Stimulated activated CD4-positive, alpha-beta T cell treated with anti-CD3 and anti-CD28 coated beads, TNF-alpha, amount 100 ng/mL, for 4 hours (primary cell): ENCODE results near the gene LACTB.

Experiments used
- DNase-seq, 3 experiments: peaks; one replicate each; pipeline ENCODE4 v3.0.0-alpha.2; 2020; ENCODE audit warnings: low read depth in 3 of 3

The LACTB gene

GRCh38 chr15:63121382-63122001, at the start of gene LACTB:
Gene LACTB (plus strand): TSS chr15:63121861. CDS start chr15:63121872, 11 bp downstream.
- peak; percentile 64 to 66 (median 64) for DNase-seq

DNA sequence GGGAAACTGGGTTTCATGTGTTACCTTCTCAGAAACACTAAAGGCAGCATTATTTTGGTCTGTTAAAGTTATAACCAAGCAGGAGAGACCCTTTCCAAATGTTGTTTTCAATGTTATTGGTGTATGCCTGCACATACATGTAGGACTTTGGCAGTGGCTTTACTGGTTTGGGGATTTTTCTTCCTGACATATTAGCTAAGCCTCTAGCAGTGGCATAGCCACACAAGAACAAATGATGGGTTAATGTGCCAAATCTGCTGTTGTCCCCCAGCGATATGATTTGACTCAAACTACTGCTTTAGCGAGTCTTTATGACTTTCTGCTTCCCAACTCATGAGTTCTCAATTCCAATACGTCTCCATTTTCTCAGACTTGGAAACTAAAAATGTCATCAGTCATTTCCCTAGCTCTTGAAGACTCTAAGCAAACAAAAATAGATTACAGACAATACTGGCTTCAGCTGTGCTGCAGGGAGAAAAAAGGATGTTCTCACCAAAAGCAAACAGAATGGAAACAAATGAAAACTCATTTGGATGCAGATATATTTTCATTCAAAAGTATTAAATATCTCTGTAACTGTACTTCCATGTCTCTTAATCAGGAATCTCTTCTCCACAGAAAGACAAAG, 49.5 kb upstream of the LACTB start:
- DNase-seq, result no peak

DNA sequence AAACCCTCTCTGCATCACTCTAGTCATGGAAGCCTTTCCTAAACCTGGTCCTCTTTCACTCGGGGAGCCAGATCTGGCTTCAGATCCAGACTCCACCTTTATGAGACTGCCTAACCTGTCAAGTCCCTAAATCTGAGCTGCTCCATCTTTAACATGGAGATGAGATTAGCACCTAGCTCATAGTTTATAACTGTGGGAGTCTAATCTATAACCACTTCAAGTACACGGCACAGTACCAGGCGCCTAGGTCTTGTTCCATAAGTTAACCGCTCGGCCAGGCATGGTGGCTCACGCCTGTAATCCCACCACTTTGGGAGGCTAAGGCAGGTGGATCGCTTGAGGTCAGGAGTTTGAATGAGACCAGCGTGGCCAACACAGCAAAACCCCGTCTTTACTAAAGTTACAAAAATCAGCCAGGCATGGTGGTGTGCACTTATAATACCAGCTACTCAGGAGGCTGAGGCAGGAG, 48.8 kb upstream of the LACTB start:
- no peak for DNase-seq

GRCh38 chr15:63073497-63074172, 48.0 kb upstream of the LACTB start:
- DNase-seq, result no peak

DNA sequence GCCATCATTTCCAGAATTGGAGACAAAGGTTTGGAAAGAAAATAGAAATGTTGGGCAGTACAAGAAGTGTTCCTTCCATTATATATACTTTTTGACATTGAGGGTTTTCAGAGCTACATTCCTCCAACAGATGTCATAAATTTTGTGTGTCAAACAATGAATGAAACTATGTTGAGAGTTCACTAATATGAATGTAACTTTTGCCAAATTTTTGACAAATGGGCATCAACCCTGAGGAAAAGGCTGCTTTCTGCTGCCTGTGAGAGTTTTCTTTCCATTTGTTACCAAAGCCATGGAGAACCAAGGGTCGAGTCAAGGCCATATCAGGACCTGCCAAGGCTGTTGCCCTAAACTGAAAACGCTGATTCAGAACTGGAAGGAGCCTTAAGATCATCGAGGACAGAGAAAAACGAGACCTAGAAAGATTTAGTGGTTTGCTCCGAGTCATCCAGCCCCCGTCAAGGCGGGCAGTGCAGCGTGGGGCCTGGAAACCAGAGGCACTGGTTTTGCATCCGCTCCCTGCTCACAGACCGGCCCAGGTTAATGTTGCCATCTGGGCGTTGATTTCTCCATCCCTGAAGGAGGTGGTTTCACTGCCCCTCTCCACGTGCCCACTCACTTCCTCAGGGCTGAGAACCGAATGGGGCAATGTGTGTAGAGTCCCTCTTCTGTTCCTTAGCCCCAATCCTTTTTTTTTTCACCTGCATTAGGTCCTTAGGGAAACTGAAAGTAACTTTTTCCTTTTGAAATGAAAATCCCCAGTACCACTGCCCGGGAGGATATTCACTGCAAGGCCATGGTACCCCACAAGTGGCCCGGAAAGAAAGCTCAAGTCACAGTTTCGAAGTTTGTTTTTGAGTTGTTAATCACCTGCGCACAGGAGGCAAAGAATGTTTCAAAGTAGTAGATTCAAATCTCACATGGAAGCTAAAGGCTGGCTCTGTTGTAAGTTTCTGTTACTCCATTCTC, 46.4 kb upstream of the LACTB start:
- no peak for DNase-seq

- DNase-seq, result no peak
Measured at GRCh38 chr15:63075984-63076713, 45.5 kb upstream of the LACTB start.

DNA sequence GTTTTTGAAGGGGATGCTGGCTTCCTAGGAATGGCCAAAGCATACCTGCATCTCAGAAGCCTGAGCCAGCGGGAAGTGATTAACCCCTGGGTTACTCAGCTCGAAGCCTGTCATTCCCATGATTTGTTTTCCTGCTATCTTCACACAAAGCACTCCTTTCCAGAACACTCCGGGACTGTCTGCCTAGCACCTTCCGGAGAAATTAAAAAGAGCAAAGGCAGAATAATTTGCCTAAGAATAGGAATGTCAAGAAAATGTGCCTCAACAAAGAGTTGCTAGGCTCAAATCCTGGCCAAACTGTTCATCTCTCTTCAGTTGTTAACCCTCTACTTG, 45.0 kb upstream of the LACTB start:
- no peak for DNase-seq

DNA sequence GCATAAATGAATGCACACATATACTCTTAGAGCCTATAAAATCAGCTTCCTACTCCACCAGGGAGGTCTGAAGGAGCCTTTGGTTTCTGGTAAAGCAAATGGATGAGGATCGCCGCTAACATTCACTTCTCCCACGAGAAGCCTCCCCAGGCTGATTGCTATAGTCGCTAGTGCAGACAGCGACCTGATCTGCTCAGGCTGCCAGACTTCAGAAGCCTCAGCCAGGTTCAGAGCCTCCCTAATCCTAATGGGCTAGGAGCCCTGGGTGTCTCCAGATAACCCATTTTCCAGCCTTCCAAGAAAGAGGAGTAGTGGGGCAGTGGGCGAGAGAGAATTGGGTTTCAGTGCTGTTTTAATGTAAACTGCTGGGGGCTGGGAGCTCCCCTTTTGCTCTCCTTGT, 43.7 kb upstream of the LACTB start:
- DNase-seq, result no peak

- no peak for DNase-seq
Measured at GRCh38 chr15:63079947-63080626, 41.6 kb upstream of the LACTB start.

DNA sequence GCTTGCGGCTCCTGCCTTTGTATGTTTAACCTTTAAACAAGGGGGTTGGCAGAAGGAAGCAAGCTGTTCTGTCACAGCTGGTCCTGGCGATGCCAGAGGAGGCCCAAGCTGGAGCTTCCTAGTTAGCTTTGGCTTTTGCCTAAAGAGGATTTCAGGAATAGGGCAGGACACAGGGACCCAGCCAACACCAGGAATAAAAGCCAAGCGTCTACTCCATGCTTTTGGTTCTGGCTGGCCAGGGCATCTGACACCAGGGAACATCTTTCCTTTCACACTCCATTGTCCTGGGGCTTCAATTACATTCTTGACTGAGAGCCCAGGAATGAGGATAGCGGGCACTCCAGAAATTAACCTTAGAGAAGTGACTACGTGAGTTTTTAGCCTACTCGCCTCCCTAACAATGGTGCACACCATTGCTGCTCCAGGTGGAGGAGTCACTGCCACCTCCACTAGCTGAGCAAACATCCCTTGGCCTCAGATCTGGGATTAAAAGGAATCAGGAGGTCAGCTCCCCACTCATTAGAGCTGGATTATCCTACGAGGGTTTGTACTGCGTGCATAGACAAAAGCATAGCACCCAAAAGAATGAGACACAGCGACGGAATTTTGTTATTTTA, 40.9 kb upstream of the LACTB start:
- no peak for DNase-seq

GRCh38 chr15:63082366-63082765, 39.3 kb upstream of the LACTB start:
- no peak for DNase-seq

GRCh38 chr15:63083044-63083443, 38.6 kb upstream of the LACTB start:
- no peak for DNase-seq

DNA sequence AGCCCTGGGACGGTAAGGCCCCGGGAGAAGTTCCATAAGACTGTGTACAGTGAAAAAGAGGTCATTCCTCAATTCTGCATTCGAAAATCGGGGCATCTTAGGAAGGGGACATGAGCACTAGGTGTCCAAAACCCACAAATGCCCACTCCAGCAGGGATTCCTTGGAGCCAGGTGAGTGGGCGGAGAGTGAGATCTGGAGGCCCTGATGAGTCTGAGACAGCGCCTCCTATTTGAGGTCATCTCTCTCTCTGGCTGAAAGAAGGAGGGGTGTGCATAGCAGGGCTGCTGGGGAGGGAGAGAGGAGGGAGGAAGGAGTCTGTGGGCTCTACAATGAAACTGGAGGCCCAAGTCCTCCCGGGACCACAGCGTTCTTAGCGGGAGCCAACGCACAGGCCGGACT, 38.1 kb upstream of the LACTB start:
- no peak for DNase-seq

DNA sequence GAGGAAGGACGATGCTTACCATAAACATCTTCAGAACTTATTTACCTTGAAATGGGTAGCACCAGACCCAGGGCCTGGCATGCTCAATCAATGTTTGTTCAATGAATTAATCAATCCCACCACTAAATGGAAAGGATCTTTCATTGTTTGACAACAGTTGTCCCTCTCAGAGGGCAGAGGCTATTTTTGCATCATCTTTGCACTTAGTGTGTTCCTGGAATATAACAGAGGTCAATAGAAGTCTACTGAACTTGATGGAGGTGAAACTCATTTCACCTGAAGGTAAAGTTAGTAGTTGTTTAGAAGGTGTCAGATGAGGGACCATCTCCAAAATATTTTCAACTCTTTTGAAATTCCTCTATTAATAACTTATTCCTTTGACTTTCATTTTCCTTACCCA, 36.9 kb upstream of the LACTB start:
- DNase-seq, result no peak

DNA sequence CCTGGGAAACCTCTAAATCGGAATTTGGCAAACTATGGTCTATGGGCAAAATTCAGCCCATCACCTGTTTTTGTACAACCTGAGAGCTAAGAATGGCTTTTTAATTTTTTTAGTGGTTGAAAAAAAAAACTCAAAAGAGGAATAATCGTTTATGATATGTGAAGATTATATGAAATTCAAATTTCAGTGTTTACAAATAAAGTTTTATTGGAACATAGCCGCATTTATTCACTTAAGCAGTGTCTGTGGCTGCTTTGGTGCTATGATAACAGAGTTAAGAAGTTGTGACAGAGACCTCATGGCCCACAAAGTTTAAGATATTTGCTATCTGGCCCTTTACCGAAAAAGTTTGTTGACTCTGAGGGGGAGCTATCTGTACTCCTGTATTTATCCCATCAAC, 36.4 kb upstream of the LACTB start:
- DNase-seq, result no peak

DNA sequence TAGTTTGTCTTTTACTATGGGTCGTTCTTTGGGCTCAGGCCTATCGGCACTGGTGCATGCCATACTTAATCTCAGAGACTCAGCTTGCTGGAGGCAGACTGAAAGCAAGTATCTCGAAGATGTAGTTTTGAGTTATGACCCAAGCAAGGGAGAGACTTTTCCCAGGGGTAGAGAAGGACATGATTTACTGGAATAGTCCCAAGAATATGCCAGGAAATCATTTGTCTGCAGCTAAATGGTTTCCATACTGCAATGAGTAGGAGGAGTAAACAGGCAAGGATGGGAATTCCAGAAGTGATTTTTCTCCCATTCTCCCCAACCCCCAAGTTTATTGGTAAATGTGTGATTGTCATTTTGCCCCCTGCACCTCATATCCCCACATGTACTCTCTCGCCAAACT, 35.4 kb upstream of the LACTB start:
- DNase-seq, result no peak

DNA sequence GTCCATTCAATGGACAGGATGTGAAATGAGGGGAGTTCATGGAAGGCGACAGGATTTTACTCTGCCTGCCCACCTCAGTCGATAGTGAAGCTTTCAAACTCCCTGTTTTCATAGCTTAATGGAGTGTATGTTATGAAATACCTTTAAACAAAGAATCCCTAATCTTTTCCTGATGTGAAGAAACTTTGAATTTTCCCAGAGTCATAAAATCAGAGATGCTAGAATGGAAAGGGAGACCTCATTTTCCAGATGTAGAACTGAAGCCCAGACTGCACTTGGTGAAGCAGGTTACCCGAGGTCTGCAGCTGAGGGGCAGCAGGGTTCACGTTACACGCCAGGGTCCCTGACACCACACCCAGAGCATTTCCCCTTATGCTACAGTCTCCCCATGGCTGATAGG, 34.7 kb upstream of the LACTB start:
- no peak for DNase-seq

- DNase-seq, result no peak
Measured at GRCh38 chr15:63088533-63089245, 33.0 kb upstream of the LACTB start.

- no peak for DNase-seq
Measured at GRCh38 chr15:63089260-63090043, 32.2 kb upstream of the LACTB start.
